ENCODE measurements around the gene KLF15. TPM values are rescaled to one million over a fixed set of nuclear protein-coding genes. Genes with fewer than 3 reads are reported as not detected.

The KLF15 gene
- total and polyA plus RNA-seq, 2 of the 4 experiments (the other 2 are of a cell fraction) = 0.18 to 0.24 TPM

GRCh38 chr3:126355251-126355650, 2.0 kb downstream of the KLF15 start:
- no peak overlapping the region for H2BK15ac ChIP-seq (ENCODE audit: low read depth, low read length)
- H3K27ac ChIP-seq (ENCODE audit: insufficient read depth, low read length) = no peak overlapping the region
- intact Hi-C loops (cut with micrococcal nuclease) (no loop called here), in situ Hi-C loops (cut with MboI; ENCODE audit: low sequenced_read_pairs) (no loop called here), dilution Hi-C loops (cut with HindIII; ENCODE audit: low sequenced_read_pairs, unreplicated experiment) (no loop called here)
- peaks cover 22% of the 10 kb centered on the region for H3K27me3 ChIP-seq (ENCODE audit: control insufficient read depth, insufficient read depth, low read length)
- no peak overlapping the region for H4K91ac ChIP-seq (ENCODE audit: insufficient read depth, low read depth, low read length)
- no peak overlapping the region for H3K18ac ChIP-seq (ENCODE audit: low read depth, low read length)
- no TSS peak for BruUV-seq (replicated peaks)
- no peaks in the 10 kb centered on the region; the same call in 1 of the 2 replicates for H4K20me1 ChIP-seq (ENCODE audit: insufficient read depth, low read length)
- H3K4me2 ChIP-seq (ENCODE audit: low read depth, low read length) = no peak overlapping the region; the same call in 1 of the 2 replicates
- ChIA-PET CTCF (no interaction called here), POLR2A (ENCODE audit: unreplicated experiment) (no interaction called here)
- peaks cover 3% of the 10 kb centered on the region; the same call in 1 of the 2 replicates for H3K4me1 ChIP-seq (ENCODE audit: control insufficient read depth, insufficient read depth, low read length)
- TF ChIP-seq NFE2L2 (IDR thresholded peaks at IDR 0.05; ENCODE audit: low read depth, low read length) (no peak), MAZ (IDR thresholded peaks at IDR 0.05; ENCODE audit: borderline replicate concordance, low read depth, low read length) (no peak), SMC3 (IDR thresholded peaks at IDR 0.05; ENCODE audit: low read depth, low read length) (no peak), USF2 (IDR thresholded peaks at IDR 0.05; ENCODE audit: low read depth, low read length) (no peak), RCOR1 (IDR thresholded peaks at IDR 0.05; ENCODE audit: insufficient replicate concordance, low read length) (no peak), RFX5 (IDR thresholded peaks at IDR 0.05; ENCODE audit: low read depth, low read length) (no peak), CEBPB (IDR thresholded peaks at IDR 0.05; ENCODE audit: low read depth, low read length) (no peak)
- H3K9me1 ChIP-seq (ENCODE audit: insufficient read depth, low read length) = no peaks in the 10 kb centered on the region
- H2BK5ac ChIP-seq (ENCODE audit: low read depth, low read length, poor library complexity, severe bottlenecking) = no peak overlapping the region
- no peak overlapping the region for H3K23ac ChIP-seq (ENCODE audit: low read depth, low read length)
- H2BK20ac ChIP-seq (ENCODE audit: low read depth, low read length) = no peak overlapping the region
- H3K14ac ChIP-seq (replicated peaks; ENCODE audit: low read depth, low read length) = no peak overlapping the region
- H2AK5ac ChIP-seq (ENCODE audit: low read depth, low read length) = no peak overlapping the region
- no peak overlapping the region for H3K9ac ChIP-seq (ENCODE audit: low read depth, low read length)
- H2BK120ac ChIP-seq (ENCODE audit: low read depth, low read length) = no peak overlapping the region
- H3K36me3 ChIP-seq (ENCODE audit: control insufficient read depth, insufficient read depth, low read length) = peaks cover 1% of the 10 kb centered on the region; the same call in 1 of the 2 replicates
- DNase-seq (no peak), ATAC-seq (ENCODE audit: low read depth) (no peak)
- no CpG with 5 or more reads among the region's 3 CpGs for WGBS, 2 experiments (ENCODE audit: extremely low coverage in 2 of 2, insufficient read length in 1 of 2)
- no peak overlapping the region for H3K4me3 ChIP-seq (ENCODE audit: insufficient read depth, low read depth, low read length)
- H2AFZ ChIP-seq (replicated peaks; ENCODE audit: low read length, poor library complexity) = no peak overlapping the region
- H3K79me1 ChIP-seq (ENCODE audit: low read depth in 1 of 2, low read length in 2 of 2) = no peaks in the 10 kb centered on the region
- peak overlapping the region; percentile 22 for H2AK9ac ChIP-seq (replicated peaks; ENCODE audit: low read depth, low read length, poor library complexity)
- H4K8ac ChIP-seq (ENCODE audit: low read depth in 2 of 2, low read length in 2 of 2) = no peak overlapping the region
- no peak overlapping the region for H3K4ac ChIP-seq (ENCODE audit: low read depth, low read length)
- no peak overlapping the region for H3K56ac ChIP-seq (ENCODE audit: extremely low read depth, insufficient read depth, low read length)
- peaks cover 2% of the 10 kb centered on the region; the same call in 1 of the 2 replicates for H3K9me3 ChIP-seq (ENCODE audit: control insufficient read depth, insufficient read depth, low read length)
- H4K5ac ChIP-seq (ENCODE audit: low read depth, low read length) = no peak overlapping the region
